Measurements from ENCODE around the gene TMPRSS11A.

- TF ChIP-seq L3MBTL2 (conservative IDR thresholded peaks at IDR 0.05) (no peak), ELF4 (IDR thresholded peaks at IDR 0.05) (no peak), TARDBP (IDR thresholded peaks at IDR 0.05) (no peak), BHLHE40 (IDR thresholded peaks at IDR 0.05; ENCODE audit: borderline replicate concordance) (no peak), SUZ12 (IDR thresholded peaks at IDR 0.05) (no peak), FOXM1 (IDR thresholded peaks at IDR 0.05; ENCODE audit: borderline replicate concordance) (no peak), SP1 (IDR thresholded peaks at IDR 0.05) (no peak), ZNF384 (IDR thresholded peaks at IDR 0.05) (no peak), CTBP1 (IDR thresholded peaks at IDR 0.05; ENCODE audit: borderline replicate concordance) (no peak), FOXA1 (IDR thresholded peaks at IDR 0.05) (no peak), HDGF (IDR thresholded peaks at IDR 0.05; ENCODE audit: borderline replicate concordance) (no peak), ARNT (IDR thresholded peaks at IDR 0.05) (no peak), NFRKB (IDR thresholded peaks at IDR 0.05) (no peak), FOXK2 (IDR thresholded peaks at IDR 0.05) (no peak)
Measured at GRCh38 chr4:67897686-67898085, 65.6 kb downstream of the TMPRSS11A start.

Measured in HEK293T (cell line).